Gastroesophageal sphincter (tissue), 3 donors: Measurements from ENCODE around the gene LILRA1.

Experiments
- POLR2A ChIP-seq, 2 donors: fragments of 450-650 bp; IDR thresholded peaks; one replicate each; pipeline ENCODE4 v1.6.1; 2017; ENCODE audit warnings: antibody characterized with exemption in 2 of 2, mild to moderate bottlenecking in 2 of 2, moderate library complexity in 1 of 2
- POLR2AphosphoS5 ChIP-seq: sonication (generic); formaldehyde crosslinking; IDR thresholded peaks from one replicate; pipeline ENCODE4 v1.6.1; 2017; ENCODE audit warnings: antibody characterized with exemption
- TF ChIP-seq, protein P1 (sequence below), 4 experiments: fragments of 200-600 bp in 2 of 4; fragments of 450-650 bp in 2 of 4; sonication (generic) in 1 of 4; IDR thresholded peaks; one replicate each; pipeline ENCODE4 v1.5.1; 2017 to 2019; ENCODE audit warnings: antibody characterized with exemption in 4 of 4, mild to moderate bottlenecking in 2 of 4, moderate library complexity in 2 of 4

DNA sequence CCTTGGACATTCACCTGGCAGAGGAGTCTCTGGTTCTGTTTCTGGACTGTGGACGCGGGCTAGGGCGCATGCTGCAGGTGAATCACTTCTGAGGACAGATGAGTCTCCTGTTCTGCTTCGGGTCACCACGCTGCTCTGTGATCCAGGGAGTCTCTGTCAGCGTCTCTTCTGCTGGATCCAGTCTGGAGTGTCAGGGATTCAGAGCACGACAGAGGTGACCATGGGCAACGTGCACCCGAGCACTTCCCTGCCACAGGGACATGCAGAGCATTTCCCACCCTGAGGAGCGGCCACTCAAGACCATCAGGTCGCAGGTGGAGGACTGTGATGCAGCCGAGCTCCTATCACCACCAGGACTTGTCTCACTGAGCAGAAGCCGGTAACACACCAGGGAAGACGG, 44.2 kb upstream of the LILRA1 start:
- TF ChIP-seq, protein P1, sequence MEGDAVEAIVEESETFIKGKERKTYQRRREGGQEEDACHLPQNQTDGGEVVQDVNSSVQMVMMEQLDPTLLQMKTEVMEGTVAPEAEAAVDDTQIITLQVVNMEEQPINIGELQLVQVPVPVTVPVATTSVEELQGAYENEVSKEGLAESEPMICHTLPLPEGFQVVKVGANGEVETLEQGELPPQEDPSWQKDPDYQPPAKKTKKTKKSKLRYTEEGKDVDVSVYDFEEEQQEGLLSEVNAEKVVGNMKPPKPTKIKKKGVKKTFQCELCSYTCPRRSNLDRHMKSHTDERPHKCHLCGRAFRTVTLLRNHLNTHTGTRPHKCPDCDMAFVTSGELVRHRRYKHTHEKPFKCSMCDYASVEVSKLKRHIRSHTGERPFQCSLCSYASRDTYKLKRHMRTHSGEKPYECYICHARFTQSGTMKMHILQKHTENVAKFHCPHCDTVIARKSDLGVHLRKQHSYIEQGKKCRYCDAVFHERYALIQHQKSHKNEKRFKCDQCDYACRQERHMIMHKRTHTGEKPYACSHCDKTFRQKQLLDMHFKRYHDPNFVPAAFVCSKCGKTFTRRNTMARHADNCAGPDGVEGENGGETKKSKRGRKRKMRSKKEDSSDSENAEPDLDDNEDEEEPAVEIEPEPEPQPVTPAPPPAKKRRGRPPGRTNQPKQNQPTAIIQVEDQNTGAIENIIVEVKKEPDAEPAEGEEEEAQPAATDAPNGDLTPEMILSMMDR (IDR thresholded peaks at IDR 0.05), result no peak
- TF ChIP-seq POLR2A (IDR thresholded peaks at IDR 0.05), result no peak
- TF ChIP-seq POLR2AphosphoS5, result no peak
